ENCODE measurements around the gene CFAP251. TPM values are rescaled to one million over a fixed set of nuclear protein-coding genes. Genes with fewer than 3 reads are reported as not detected.

The CFAP251 gene
- total and polyA plus RNA-seq, 10 of the 15 experiments (the other 5 are each of a cell fraction or from before 2014, with no cell fraction given): 0.10 to 0.97 (median 0.64) TPM

DNA sequence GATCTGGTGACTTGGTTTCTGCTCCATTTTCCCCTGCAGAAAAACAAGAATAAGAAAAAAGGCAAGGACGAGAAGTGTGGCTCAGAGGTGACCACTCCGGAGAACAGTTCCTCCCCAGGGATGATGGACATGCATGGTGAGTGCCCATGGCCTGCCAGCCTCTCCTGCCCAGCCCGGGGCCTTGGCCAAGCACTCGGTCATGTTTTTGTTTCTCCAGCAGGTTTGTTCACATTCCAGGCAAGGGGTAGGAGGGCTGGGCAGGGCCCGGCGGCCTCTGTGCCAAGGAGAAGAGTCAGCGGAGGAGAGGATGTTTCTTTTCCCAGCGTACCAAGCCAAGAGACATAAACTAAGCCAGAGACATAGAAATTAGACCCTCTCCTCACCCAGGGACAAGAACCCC is 116.9 kb downstream of the CFAP251 start:
- RAD21 ChIA-PET (ENCODE audit: unreplicated experiment): no interaction called here
- H3K27ac ChIP-seq (ENCODE audit: control insufficient read depth, insufficient read depth): no peak overlapping the region
- no peaks in the 10 kb centered on the region for H4K20me1 ChIP-seq (ENCODE audit: control insufficient read depth, insufficient read depth)
- ATAC-seq: no peak
- H3K27me3 ChIP-seq (replicated peaks in 1 of 2; ENCODE audit: control insufficient read depth in 2 of 2, insufficient read depth in 2 of 2, low read length in 1 of 2): no peaks in the 10 kb centered on the region
- no peaks in the 10 kb centered on the region for H3K79me2 ChIP-seq (ENCODE audit: control insufficient read depth, insufficient read depth, low read length)
- BruUV-seq (replicated peaks): no TSS peak
- no peaks in the 10 kb centered on the region; a peak in 1 of 4 replicates for H3K36me3 ChIP-seq (ENCODE audit: control insufficient read depth in 2 of 2, insufficient read depth in 2 of 2, low read length in 1 of 2)
- no peak overlapping the region for H3K9ac ChIP-seq (ENCODE audit: control insufficient read depth, insufficient read depth, low read length)
- DNase-seq (ENCODE audit: low read depth, low spot score): no peak
- H3K9me3 ChIP-seq (replicated peaks; ENCODE audit: control insufficient read depth, insufficient read depth, low read length): no peaks in the 10 kb centered on the region
- SMC1A ChIA-PET (ENCODE audit: uncharacterized antibody, unreplicated experiment): no interaction called here
- intact Hi-C loops (cut with micrococcal nuclease; ENCODE audit: unreplicated experiment): no loop called here
- no peak overlapping the region for H3K4me2 ChIP-seq (ENCODE audit: control insufficient read depth, insufficient read depth)
- H2AFZ ChIP-seq (ENCODE audit: control insufficient read depth, low read depth, low read length): no peak overlapping the region
- WGBS (ENCODE audit: insufficient coverage, insufficient replicate concordance, low lambda C conversion rate, missing lambda C conversion rate): 81% methylated on average over 8 of the region's 8 CpGs
- no peak overlapping the region for H3K4me3 ChIP-seq
- CTCF ChIA-PET: no interaction called here
- in situ Hi-C loops (cut with MboI): no loop called here
- TF ChIP-seq BCL11A (IDR thresholded peaks at IDR 0.05; ENCODE audit: low read depth, low read length) (no peak), IRF4 (IDR thresholded peaks at IDR 0.05; ENCODE audit: low read depth, low read length) (no peak), RUNX3 (IDR thresholded peaks at IDR 0.05; ENCODE audit: low read length) (no peak), MTA3 (IDR thresholded peaks at IDR 0.05; ENCODE audit: borderline replicate concordance, low read length) (no peak), CEBPB (IDR thresholded peaks at IDR 0.05; ENCODE audit: borderline replicate concordance in 1 of 2, low read depth in 2 of 2, low read length in 2 of 2) (no peak), POLR2A (IDR thresholded peaks at IDR 0.05; ENCODE audit: low read depth, low read length) (no peak), YBX1 (IDR thresholded peaks at IDR 0.05) (no peak)
- TF ChIP-seq, protein P1, sequence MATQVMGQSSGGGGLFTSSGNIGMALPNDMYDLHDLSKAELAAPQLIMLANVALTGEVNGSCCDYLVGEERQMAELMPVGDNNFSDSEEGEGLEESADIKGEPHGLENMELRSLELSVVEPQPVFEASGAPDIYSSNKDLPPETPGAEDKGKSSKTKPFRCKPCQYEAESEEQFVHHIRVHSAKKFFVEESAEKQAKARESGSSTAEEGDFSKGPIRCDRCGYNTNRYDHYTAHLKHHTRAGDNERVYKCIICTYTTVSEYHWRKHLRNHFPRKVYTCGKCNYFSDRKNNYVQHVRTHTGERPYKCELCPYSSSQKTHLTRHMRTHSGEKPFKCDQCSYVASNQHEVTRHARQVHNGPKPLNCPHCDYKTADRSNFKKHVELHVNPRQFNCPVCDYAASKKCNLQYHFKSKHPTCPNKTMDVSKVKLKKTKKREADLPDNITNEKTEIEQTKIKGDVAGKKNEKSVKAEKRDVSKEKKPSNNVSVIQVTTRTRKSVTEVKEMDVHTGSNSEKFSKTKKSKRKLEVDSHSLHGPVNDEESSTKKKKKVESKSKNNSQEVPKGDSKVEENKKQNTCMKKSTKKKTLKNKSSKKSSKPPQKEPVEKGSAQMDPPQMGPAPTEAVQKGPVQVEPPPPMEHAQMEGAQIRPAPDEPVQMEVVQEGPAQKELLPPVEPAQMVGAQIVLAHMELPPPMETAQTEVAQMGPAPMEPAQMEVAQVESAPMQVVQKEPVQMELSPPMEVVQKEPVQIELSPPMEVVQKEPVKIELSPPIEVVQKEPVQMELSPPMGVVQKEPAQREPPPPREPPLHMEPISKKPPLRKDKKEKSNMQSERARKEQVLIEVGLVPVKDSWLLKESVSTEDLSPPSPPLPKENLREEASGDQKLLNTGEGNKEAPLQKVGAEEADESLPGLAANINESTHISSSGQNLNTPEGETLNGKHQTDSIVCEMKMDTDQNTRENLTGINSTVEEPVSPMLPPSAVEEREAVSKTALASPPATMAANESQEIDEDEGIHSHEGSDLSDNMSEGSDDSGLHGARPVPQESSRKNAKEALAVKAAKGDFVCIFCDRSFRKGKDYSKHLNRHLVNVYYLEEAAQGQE (IDR thresholded peaks at IDR 0.05; ENCODE audit: low read depth, low read length): no peak
- TF ChIP-seq, protein P2, sequence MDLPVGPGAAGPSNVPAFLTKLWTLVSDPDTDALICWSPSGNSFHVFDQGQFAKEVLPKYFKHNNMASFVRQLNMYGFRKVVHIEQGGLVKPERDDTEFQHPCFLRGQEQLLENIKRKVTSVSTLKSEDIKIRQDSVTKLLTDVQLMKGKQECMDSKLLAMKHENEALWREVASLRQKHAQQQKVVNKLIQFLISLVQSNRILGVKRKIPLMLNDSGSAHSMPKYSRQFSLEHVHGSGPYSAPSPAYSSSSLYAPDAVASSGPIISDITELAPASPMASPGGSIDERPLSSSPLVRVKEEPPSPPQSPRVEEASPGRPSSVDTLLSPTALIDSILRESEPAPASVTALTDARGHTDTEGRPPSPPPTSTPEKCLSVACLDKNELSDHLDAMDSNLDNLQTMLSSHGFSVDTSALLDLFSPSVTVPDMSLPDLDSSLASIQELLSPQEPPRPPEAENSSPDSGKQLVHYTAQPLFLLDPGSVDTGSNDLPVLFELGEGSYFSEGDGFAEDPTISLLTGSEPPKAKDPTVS (IDR thresholded peaks at IDR 0.05; ENCODE audit: low read depth, low read length): no peak
- TF ChIP-seq, protein P3, sequence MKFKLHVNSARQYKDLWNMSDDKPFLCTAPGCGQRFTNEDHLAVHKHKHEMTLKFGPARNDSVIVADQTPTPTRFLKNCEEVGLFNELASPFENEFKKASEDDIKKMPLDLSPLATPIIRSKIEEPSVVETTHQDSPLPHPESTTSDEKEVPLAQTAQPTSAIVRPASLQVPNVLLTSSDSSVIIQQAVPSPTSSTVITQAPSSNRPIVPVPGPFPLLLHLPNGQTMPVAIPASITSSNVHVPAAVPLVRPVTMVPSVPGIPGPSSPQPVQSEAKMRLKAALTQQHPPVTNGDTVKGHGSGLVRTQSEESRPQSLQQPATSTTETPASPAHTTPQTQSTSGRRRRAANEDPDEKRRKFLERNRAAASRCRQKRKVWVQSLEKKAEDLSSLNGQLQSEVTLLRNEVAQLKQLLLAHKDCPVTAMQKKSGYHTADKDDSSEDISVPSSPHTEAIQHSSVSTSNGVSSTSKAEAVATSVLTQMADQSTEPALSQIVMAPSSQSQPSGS (IDR thresholded peaks at IDR 0.05; ENCODE audit: low read length): no peak
- POLR2A ChIA-PET: interaction anchor here (0.7 kb wide), 1 partner anchor 242 kb away, joined by 3 read pairs; no protein-coding TSS in a partner anchor
- H3K4me1 ChIP-seq (ENCODE audit: control insufficient read depth, insufficient read depth, low read length): peaks cover 10% of the 10 kb centered on the region
- no peak for FAIRE-seq

Data from GM12878 (cell line).